OCI-LY1 (cell line): ENCODE data around the gene VWC2.

Experiments
- CTCF ChIP-seq: fragments of 200-600 bp; sonication (generic), shearing (Covaris generic); IDR thresholded peaks from 2 replicates; pipeline ENCODE4 v1.5.1; 2017; ENCODE audit warnings: mild to moderate bottlenecking, antibody characterized with exemption, low read length, moderate library complexity, mixed read lengths
- EZH2 ChIP-seq: fragments of 200-600 bp; sonication (generic), shearing (Covaris generic); IDR thresholded peaks from 2 replicates; pipeline ENCODE4 v1.8.0; 2017; ENCODE audit warnings: borderline replicate concordance, mixed run types, mild to moderate bottlenecking, antibody characterized with exemption, low read length, moderate library complexity, mixed read lengths

- TF ChIP-seq CTCF (no peak), EZH2 (no peak)
Observed at GRCh38 chr7:49892481-49892880, 119.0 kb downstream of the VWC2 start.
